MM.1S (cell line): ENCODE data around the gene OSR1.

Experiments
- CTCF ChIP-seq: fragments of 300-600 bp; sonication (generic); IDR thresholded peaks from 2 replicates; pipeline ENCODE4 v1.5.1; 2016; ENCODE audit warnings: antibody characterized with exemption, low read length, mixed read lengths
- EZH2 ChIP-seq: fragments of 300-600 bp; sonication (generic); optimal IDR thresholded peaks from 2 replicates; pipeline ENCODE3; 2017; ENCODE audit warnings: low read depth, mild to moderate bottlenecking, antibody characterized with exemption, low read length, mixed read lengths
- EZH2phosphoT487 ChIP-seq: fragments of 300-600 bp; sonication (generic); IDR thresholded peaks from 2 replicates; pipeline ENCODE4 v1.6.1; 2018; ENCODE audit warnings: antibody characterized with exemption, low read length

GRCh38 chr2:19371996-19372582 lies 13.7 kb upstream of the OSR1 start:
- no peak for TF ChIP-seq EZH2phosphoT487
- no peak for TF ChIP-seq CTCF
- TF ChIP-seq EZH2 = no peak
